22Rv1 (cell line): ENCODE measurements around the gene CPN2.

Source experiments
- H3K27ac ChIP-seq: fragments of 450-650 bp; 2 replicates; pipeline ENCODE4 v1.5.1; 2017
- ZFX ChIP-seq: fragments of 450-650 bp; IDR thresholded peaks from 2 replicates; pipeline ENCODE4 v1.6.1; 2017; ENCODE audit warnings: antibody characterized with exemption, borderline replicate concordance
- TF ChIP-seq, protein P1 (sequence below): fragments of 450-650 bp; IDR thresholded peaks from 2 replicates; pipeline ENCODE4 v1.5.1; 2017; ENCODE audit warnings: mild to moderate bottlenecking

The CPN2 gene

DNA sequence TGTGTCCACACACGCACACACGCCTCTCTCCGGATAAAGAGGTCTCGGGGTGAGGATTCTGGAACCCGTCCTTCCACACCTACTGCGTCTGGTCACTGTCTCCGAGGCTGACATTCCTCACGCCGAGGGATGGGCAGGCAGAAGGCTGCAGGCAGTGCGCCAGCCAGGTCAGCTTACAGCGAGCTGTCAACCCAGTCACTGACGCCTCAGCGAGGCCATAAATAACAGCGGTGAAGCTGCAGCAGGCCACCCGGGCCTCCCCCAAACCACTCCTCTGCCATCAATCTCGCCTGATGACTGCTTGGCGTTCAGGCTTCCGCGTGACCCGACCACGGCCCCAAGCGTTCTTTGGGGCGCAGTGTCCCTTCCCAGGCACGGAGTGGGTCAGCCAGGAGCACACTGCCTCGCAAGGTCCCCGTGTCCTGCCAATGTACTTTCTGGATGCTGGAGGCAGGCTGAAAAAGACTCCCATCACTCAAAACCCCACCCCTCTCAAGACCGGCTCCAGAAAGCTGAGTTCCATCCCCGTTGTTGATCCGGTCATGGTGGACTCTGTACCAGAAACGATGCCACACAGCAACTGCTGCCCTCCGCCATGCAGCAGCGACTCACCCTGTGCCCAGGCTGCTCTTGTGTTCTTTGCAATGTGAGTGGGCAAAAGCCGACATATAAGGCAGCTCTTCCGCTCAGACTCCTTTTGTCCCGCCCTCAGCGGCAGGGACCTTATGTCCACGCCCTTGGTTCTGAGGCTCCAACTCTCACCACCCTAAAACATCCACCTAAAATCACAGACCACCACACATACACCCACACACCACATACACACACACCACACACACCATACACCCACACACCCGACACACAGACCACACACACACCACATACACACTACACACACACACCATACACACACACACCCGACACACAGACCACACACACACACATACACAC, 27.1 kb downstream of the CPN2 start:
- H3K27ac ChIP-seq: no peak overlapping the region
- TF ChIP-seq, protein P1, sequence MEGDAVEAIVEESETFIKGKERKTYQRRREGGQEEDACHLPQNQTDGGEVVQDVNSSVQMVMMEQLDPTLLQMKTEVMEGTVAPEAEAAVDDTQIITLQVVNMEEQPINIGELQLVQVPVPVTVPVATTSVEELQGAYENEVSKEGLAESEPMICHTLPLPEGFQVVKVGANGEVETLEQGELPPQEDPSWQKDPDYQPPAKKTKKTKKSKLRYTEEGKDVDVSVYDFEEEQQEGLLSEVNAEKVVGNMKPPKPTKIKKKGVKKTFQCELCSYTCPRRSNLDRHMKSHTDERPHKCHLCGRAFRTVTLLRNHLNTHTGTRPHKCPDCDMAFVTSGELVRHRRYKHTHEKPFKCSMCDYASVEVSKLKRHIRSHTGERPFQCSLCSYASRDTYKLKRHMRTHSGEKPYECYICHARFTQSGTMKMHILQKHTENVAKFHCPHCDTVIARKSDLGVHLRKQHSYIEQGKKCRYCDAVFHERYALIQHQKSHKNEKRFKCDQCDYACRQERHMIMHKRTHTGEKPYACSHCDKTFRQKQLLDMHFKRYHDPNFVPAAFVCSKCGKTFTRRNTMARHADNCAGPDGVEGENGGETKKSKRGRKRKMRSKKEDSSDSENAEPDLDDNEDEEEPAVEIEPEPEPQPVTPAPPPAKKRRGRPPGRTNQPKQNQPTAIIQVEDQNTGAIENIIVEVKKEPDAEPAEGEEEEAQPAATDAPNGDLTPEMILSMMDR: no peak
- TF ChIP-seq ZFX: no peak

DNA sequence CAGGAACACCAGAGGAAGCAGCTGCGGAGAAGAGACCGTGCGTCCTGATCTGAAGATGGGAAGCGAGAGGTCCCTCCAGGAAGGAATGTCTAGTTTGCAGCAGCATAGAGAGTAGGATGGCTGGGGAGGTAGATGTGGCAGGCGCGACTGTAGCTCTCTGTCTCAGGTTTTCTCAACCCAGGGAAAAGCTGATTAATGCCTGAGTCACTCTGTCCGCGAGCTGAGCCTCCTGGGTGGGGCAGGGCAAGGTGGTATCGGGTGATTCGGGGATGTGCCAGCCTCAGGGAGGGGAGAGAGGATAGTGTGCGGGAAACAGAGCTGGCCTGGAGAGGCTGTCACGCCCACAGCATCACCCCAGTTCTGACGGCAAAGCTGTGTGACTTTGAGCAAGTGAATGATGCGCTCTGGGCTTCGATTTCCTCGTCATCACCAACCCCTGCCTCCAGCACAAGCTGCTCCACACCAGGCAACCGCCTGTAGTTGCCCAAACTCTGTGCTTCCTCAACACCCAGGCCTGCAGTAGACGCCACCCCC, 28.4 kb downstream of the CPN2 start:
- no peak overlapping the region for H3K27ac ChIP-seq
- TF ChIP-seq ZFX: no peak
- TF ChIP-seq, protein P1: no peak

DNA sequence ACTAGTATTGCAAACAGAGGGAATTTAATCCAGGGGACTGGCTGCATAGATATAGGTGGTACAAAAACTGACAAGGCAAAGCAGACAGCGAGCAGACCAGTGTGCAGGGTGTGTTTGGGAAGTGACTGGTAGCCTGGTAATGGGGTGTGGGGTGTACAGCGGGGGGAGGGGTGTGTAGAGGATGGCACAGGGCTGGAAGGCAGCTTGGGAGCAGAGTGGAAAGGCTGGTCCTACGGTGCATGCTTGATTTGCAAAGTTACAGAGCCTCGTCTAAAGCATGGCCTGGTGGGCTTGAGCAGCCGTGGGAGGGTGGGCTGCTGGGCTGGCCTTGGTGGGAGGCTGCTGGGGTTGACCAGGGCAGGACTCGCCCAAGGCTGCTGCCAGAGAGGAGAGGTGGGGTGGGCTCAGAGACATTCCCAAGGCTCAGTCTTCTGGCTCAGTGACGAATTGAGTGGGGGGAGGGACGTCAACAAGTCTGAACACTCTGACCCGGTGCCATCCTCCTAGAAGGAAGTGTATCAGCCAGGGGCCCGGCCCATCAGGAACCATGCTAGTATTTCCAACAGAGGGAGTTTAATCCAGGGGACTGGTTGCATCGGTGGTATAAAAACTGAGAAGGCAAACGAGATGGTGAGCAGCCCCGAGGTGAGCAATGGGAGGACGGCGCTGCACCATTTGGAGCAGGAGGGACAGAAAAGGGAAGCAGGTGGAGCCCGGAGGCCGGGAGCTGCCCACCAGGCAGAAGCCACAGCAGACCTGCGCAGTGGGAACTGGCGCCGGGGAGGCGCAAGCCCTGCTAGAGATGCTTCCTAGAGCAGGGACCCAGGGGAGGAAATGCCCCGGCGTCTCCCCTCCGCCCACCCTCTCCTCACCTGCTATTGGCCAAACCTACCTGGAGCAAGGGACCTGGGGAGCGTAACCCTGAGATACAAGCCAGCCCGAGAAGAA, 29.2 kb downstream of the CPN2 start:
- no peak for TF ChIP-seq ZFX
- TF ChIP-seq, protein P1: no peak
- no peak overlapping the region for H3K27ac ChIP-seq

DNA sequence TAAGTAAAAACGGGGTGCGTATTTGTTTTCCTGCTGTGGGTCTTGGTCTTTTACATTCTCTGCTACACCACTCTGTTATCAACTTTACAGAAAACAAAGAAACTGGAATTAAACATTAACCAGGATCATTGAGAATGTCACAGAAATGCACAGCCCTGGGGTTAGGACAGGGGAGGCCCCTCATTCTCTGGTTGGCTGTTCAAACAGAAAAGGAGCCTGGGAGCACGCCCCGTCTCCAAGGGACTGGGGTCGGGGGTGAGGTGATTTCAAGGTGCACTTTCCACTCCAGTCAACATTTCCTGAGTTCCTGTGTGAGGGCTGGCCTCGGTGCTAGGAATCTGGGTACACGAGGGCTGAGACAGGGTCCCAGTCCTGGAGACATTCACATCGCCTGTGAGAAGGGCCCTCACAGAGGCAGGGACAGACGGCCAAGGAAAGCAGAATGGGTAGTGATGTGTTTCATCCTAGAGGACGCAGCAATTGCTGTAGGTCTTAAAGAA, 30.3 kb downstream of the CPN2 start:
- no peak overlapping the region for H3K27ac ChIP-seq
- TF ChIP-seq ZFX: no peak
- TF ChIP-seq, protein P1: no peak

DNA sequence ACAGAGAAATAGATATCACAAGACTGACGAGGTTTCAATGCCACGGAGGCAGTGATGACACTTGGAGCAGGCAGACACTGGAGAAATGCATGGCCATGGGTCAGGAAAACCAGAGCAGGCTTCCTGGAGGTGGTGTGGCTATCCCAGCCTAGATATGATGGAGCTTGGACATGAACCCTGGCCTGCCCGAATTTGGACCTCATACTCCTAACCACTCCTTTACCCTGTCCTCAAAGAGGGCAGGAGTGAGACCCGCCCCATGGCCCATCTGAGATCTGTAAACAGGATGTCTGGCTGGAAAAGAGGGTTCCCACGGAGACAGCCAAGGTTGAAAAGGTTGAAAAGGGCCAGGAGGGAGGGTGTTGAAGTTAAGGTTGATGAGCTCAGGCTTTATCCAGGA, 31.0 kb downstream of the CPN2 start:
- H3K27ac ChIP-seq: no peak overlapping the region
- TF ChIP-seq ZFX: no peak
- TF ChIP-seq, protein P1: no peak

DNA sequence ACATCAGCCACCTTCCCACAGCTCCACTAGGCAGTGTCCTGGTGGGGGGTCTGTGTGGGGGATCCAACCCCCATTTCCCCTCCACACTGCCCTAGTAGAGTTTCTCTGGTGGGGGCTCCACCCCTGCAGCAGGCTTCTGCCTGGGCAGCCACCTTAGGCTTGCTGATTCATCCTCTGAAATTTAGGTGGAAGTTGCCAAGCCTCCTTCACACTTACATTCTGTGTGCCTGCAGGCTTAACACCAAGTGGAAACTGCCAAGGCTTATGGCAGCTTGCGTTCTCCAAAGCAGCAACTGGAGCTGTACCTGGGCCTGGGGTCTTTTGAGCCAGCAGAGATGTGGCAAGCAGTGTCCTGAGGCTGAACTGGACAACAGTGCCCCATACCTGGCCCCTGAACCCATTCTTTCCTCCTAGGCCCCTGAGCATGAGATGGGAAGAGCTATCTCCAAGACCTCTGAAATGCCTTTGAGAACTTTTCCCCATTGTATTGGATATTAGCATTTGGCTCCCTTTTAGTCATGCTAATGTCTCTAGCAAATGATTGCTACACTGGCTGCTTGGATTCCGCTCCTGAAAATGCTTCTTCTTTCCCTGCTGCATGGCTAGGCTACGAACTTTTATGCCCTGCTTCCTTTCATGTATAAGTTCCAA, 32.5 kb downstream of the CPN2 start:
- TF ChIP-seq, protein P1: no peak
- no peak for TF ChIP-seq ZFX
- H3K27ac ChIP-seq: no peak overlapping the region
